GM19238 (cell line): ENCODE results near the gene NUBP2.
"Not testable (repeated sequence)": the region's sequence is repeated elsewhere in the genome, so short reads cannot be mapped to it uniquely, and the experiment has no call there.

Source experiments
- DNase-seq: peaks from one replicate; pipeline ENCODE4 v3.0.0; 2011; ENCODE audit warnings: low spot score; ENCODE audit not compliant: insufficient read length

NUBP2 gene

DNA sequence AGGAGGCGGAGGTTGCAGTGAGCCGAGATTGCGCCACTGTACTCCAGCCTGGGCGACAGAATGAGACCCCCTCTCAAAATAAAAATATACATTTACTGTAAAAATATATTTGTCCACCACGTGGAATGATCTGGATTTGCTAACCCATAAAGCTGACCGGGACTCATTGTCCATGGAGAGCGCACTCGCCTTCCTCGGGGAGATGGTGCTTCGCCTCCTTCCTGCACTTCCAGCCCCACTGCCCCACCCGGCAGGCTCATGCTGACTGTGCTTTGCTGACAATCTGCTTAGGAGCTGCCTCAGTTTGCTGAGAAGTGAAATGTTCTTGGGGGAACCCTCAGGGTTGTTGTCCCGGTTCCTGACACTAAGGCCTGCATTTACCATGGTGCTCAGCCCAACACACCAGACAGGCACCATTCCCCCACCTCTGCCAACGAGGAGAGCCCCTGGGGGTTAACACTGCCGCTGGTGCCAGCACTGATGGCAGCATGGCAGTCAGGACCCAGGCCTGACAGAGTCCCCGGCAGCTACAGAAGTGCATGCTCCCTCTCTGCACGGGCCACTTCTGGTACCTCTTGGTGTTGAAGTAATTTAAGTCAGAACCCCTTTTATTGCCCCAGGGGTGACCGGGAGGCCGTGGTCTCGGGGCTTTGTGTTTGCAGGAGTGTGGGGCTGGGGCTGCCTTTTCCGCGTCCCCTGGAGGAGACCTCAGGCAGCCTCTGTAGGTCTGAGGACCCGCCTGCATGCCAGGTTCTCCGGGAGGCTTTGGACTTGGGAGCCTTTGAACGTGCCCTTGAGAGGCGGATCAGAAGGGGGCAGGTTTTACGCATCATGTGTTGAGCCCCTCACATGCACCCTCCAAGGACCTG lies 2.5 kb downstream of the NUBP2 start:
- DNase-seq: no peak

DNA sequence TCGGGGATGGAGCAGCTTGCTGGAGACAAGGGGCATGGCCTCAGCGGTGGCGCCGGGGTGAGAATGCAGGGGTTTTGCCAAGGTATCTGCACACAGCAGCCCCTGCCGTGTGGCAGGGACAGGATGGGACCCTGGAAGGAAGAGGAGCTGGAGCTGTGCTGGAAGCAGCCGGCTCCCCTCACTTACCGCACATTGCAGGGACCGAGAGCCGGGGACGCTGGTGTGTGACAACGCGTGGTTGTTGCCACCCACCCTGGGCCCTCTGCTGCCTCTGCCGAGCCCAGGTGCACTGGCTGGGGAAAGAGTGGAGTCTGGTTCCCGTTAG lies 3.0 kb downstream of the NUBP2 start:
- no peak for DNase-seq

GRCh38 chr16:1786242-1787055 lies 3.7 kb downstream of the NUBP2 start:
- no peak for DNase-seq

GRCh38 chr16:1787056-1787321 lies 4.2 kb downstream of the NUBP2 start:
- no peak for DNase-seq

GRCh38 chr16:1787322-1788094 lies 4.7 kb downstream of the NUBP2 start:
- DNase-seq: no peak

- DNase-seq: no peak
These were observed 5.4 kb downstream of the NUBP2 start for GRCh38 chr16:1788095-1788707.

- DNase-seq: no peak
These were observed 5.9 kb downstream of the NUBP2 start for GRCh38 chr16:1788708-1789100.

- no peak for DNase-seq
These were observed 6.9 kb downstream of the NUBP2 start for GRCh38 chr16:1789643-1790045.

DNA sequence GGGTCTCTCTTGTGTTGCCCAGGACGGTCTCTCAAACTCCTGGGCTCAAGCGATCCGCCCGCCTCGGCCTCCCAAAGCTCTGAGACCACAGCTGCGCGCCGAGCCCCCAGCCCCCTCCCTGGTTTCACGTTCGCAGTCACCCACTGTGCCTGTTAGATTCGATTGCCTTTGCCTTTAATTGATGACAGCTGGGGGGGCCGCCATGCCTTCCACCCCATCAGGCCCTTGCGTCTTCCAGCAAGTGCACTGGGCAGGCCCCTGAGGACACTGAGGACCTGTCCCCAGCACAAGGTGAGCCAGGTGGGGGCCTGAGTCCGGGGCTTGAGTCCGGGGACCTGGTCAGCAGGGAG lies 7.5 kb downstream of the NUBP2 start:
- DNase-seq: no peak

GRCh38 chr16:1790611-1791255 lies 8.0 kb downstream of the NUBP2 start:
- DNase-seq: no peak

- no peak for DNase-seq
These were observed 8.6 kb downstream of the NUBP2 start for GRCh38 chr16:1791256-1791942.

DNA sequence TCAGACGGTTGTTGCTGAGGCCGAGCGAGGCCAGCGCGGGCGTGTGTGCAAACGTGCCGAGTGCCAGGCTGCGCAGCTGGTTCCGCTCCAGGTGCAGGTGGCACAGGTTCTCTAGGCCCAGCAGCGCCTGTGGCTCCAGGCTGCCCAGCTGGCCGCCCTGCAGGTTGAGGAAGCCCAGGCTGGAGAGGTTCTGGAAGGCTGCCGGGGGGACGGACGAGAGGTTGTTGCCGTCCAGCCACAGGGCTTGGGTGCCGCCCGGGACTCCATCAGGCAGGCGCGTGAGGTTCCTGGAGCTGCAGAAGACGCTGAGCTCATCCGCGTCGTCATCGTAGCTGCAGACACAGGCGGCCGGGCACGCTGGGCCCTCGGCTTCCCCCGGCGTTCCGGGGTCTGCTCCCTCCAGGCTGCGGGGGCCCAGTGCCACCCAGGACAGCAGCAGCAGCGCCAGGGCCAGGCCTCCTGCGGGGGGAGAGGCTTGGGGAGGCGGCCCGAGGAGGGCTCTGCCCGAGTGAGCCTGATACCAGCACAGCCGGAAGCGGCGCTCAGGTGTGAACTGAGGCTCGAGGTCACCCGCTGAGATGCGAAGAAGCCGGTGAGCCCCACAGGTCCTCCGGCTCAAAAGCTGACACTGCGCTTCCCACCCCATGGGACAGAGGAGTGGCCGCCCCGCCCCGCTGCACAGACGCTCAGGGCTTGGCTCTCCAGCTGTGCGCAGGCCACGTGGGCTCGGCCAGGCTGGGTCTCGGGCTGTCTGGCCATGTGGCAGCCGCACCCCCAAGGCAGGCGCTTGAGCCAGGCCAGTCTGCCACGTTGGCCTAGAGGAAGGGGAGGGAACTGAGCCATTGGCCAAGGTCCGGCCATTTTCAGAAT lies 9.4 kb downstream of the NUBP2 start:
- no peak for DNase-seq

DNA sequence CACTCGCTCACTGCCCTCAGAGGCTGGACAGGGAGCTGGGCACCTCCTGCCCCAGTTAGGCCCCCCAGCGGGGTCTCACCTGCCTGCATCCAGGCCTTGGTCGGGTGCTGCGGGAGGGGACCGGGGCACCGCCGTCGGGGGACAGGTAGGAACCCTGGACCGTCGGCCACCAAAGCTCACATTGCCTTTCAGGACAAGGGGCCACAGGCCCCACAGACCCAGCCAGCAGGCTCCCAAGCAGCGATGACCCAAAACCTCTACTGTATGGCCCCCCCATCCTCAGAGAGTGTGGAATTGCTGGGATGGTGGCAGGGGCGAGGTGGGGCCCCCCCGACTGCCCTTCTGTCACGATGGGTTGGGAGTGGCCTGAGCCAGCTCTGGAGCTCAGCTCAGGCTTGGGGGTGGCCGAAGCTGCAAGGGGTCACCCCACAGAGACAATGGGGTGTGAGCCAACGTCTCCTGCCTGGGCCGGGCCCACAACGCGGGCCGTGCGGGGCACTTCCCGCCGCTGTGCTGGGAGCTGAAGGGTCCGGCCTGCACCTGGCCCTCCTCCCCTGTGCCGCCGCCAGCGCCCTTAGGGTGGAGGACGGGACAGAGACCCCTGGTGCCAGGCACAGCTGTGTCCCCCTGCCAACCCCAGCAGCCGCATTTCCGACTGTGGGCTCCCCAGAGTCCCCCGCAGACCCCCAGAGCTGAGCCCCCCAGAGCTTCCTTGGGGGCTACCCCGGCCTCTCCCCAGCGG lies 10.2 kb downstream of the NUBP2 start:
- no peak for DNase-seq

DNA sequence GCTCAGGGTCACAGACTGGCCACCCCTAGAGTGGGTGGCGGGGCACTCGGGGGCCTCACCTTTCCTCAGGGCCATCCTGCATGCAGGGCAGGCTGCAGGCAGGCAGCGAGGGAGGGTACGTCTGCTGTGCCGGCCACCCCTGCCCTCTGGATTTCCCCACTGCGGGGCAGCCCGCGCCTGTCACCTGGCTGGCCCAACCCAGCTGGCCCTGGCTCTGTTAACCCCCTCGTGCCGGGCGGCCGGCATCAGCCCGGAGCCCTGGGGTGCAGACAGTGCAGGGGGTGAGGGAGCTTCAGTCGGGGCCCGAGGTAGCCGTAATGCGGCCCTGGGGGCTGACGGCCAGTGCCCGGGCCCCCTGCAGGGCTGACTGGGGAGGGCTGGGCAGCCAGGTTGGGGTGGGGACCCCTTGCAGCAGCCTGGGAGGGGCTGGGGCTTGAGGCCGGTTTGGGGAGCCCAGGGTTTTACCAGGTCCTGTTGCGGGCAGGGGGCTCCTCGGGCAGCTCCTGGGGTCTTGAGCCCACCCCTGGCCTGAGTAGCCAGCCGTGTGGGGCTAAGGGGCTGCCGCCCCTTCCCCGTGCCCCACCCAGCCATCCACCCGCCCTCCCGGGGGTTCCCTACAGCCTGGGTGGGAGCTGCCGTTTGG lies 10.9 kb downstream of the NUBP2 start, which contains the start of gene IGFALS:
Gene IGFALS (minus strand): TSS at position 128 of the 643 bp plus-strand sequence. CDS start 53 bp downstream, at position 75.
- no peak for DNase-seq

DNA sequence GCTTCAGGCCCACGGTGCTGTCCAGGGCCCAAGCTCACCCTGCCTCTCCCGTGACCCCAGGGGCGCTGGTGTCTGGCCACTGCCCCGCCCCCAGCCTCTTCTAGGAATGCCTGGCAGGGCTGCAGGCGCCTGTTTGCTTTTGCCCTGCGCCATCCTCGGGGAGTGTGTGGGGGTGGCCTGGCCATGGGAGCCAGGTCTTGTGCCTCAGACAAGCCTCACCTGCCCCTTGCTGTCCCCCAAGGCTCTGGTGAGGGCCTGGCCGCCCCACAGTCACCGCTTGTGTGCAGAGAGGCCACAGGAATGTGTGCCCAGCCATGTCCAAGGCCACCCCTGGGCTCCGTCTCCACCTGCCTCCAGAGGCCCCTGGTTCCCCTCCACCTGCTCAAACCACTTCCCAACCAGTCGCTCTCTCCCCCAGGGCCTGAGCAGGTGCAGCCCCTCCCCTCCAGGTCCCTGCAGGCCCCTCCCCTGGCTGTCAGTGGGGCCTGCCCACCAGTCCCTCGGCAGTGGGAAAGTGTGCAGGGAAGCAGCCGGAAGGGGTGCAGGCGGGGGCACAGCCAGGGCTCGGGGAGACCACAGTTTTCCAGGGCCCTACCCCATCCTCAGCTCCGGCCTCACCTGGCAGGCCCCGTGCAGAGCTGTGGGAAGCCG lies 11.6 kb downstream of the NUBP2 start:
- DNase-seq: no peak

DNA sequence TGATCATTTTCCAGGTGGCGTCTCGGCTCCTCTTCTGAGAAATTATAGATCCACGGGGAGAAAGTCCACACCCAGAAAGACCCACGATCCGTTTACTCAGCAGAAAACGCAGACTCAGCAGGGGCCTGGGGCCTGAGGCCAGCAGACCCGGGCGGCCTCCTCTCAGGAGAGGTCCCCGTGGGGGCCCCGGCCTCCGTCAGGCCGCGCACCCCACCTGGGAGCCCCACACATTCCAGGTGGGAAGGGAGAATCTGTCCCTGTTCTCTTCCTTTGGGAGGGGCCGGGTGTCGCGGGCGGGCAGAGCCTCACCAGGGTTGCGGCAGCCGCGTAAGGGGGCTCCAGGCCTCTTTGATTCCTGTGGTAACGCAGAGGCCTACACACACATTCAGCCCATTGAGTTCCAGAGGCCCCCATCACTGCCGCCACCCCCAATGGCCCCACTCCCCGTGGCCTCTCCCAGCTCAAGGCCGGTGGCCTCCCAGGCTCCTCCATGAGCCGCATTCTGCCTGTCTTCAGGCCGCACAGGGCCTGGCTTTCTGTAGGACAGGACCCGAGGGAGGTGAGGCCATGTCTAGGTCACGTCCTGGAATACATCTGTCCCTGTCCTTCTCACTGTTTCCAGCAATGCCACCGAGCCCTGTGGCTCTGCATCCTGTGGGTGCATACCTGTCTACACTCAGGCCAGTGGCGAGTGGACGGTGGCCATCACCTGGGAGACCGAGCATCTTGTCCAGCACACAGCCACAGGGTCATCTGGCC lies 12.3 kb downstream of the NUBP2 start:
- DNase-seq: no peak

DNA sequence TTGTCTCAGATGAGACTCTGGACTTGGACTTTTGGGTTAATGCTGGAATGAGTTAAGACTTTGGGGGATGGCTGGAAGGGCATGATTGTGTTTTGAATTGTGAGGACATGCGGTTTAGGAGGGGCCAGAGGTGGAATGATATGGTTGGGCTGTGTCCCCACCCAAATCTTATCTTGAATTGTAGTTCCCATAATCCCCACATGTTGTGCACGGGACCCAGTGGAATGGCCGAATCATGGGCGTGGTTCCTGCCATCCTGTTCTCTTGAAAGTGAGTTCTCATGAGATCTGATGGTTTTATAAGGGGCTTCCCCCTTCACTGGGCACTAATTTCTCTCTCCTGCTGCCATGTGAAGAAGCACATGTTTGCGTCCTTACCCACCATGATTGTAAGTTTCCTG lies 16.5 kb downstream of the NUBP2 start:
- DNase-seq: not testable (repeated sequence)
